Mesenchymal stem cell (in vitro differentiated cells and primary cell): ENCODE results near the gene FUT4.

Source experiments
- DNase-seq: peaks from one replicate; pipeline ENCODE4 v3.0.0-alpha.2; 2013
- H2AFZ ChIP-seq: one replicate; pipeline ENCODE4 v1.6.1; 2013; ENCODE audit warnings: low read depth, mild to moderate bottlenecking, control low read depth, inconsistent platforms, low read length, moderate library complexity
- H2AK5ac ChIP-seq: 2 replicates; pipeline ENCODE4 v1.6.1; 2013; ENCODE audit warnings: low read length, moderate library complexity, mild to moderate bottlenecking, inconsistent platforms; ENCODE audit not compliant: severe bottlenecking
- H2BK120ac ChIP-seq: one replicate; pipeline ENCODE4 v1.6.1; 2013; ENCODE audit warnings: low read depth, mild to moderate bottlenecking, inconsistent platforms, low read length, moderate library complexity
- H2BK12ac ChIP-seq, 2 experiments: one replicate each; pipeline ENCODE4 v1.6.1; 2013; ENCODE audit warnings: inconsistent platforms in 2 of 2, low read length in 2 of 2, mild to moderate bottlenecking in 2 of 2, moderate library complexity in 2 of 2, control low read depth in 1 of 2
- H2BK15ac ChIP-seq: one replicate; pipeline ENCODE4 v1.6.1; 2013; ENCODE audit warnings: mild to moderate bottlenecking, low read depth, inconsistent platforms; ENCODE audit not compliant: poor library complexity, severe bottlenecking
- H2BK5ac ChIP-seq: 2 replicates; pipeline ENCODE4 v1.6.1; 2013; ENCODE audit warnings: low read depth, mild to moderate bottlenecking, low read length, control low read depth, inconsistent platforms; ENCODE audit not compliant: poor library complexity, severe bottlenecking
- H3K14ac ChIP-seq, 2 experiments: one replicate each; pipeline ENCODE4 v1.6.1; 2013; ENCODE audit warnings: inconsistent platforms in 2 of 2, low read length in 2 of 2, control low read depth in 1 of 2, mild to moderate bottlenecking in 1 of 2, moderate library complexity in 1 of 2
- H3K18ac ChIP-seq, 2 experiments: one replicate each; pipeline ENCODE4 v1.6.1; 2013; ENCODE audit warnings: inconsistent platforms in 2 of 2, low read length in 2 of 2, control low read depth in 1 of 2, low read depth in 1 of 2, mild to moderate bottlenecking in 1 of 2
- H3K23ac ChIP-seq, 2 experiments: one replicate each; pipeline ENCODE4 v1.6.1; 2013; ENCODE audit warnings: inconsistent platforms in 2 of 2, low read length in 2 of 2, mild to moderate bottlenecking in 2 of 2, moderate library complexity in 2 of 2, control low read depth in 1 of 2
- H3K27ac ChIP-seq: 2 replicates; pipeline ENCODE4 v1.5.1; 2013; ENCODE audit warnings: mild to moderate bottlenecking, moderate library complexity, low read length, control low read depth, inconsistent platforms; ENCODE audit not compliant: poor library complexity, severe bottlenecking
- H3K27me3 ChIP-seq, 2 experiments: 2 replicates each; pipeline versions ENCODE4 v1.6.1 to v1.7.0; 2013; ENCODE audit warnings: low read length in 2 of 2, mild to moderate bottlenecking in 2 of 2, moderate library complexity in 2 of 2, control low read depth in 1 of 2, inconsistent platforms in 1 of 2; ENCODE audit not compliant: control insufficient read depth in 1 of 2, insufficient read depth in 1 of 2
- H3K36me3 ChIP-seq, 2 experiments: 2 replicates each; pipeline versions ENCODE4 v1.6.1 to v1.7.0; 2013; ENCODE audit warnings: low read length in 2 of 2, control low read depth in 1 of 2, inconsistent platforms in 1 of 2, low read depth in 1 of 2, mild to moderate bottlenecking in 1 of 2; ENCODE audit not compliant: insufficient read depth in 2 of 2, control insufficient read depth in 1 of 2
- H3K4ac ChIP-seq, 2 experiments: one replicate each; pipeline ENCODE4 v1.6.1; 2013; ENCODE audit warnings: inconsistent platforms in 2 of 2, low read length in 2 of 2, mild to moderate bottlenecking in 2 of 2, moderate library complexity in 2 of 2, control low read depth in 1 of 2, low read depth in 1 of 2
- H3K4me1 ChIP-seq: 2 replicates; pipeline ENCODE4 v1.6.1; 2013; ENCODE audit warnings: low read depth, low read length, control low read depth; ENCODE audit not compliant: control insufficient read depth, insufficient read depth
- H3K4me2 ChIP-seq: 2 replicates; pipeline ENCODE4 v1.6.1; 2013; ENCODE audit warnings: low read length, mild to moderate bottlenecking, inconsistent platforms; ENCODE audit not compliant: poor library complexity, severe bottlenecking
- H3K4me3 ChIP-seq, 2 experiments: 2 replicates each; pipeline versions ENCODE4 v1.5.1 to v1.7.0; 2013; ENCODE audit warnings: low read length in 2 of 2, mild to moderate bottlenecking in 2 of 2, control low read depth in 1 of 2, low read depth in 1 of 2; ENCODE audit not compliant: insufficient read depth in 1 of 2
- H3K79me1 ChIP-seq: replicated peaks from 2 replicates; pipeline ENCODE4 v1.6.1; 2013; ENCODE audit warnings: mild to moderate bottlenecking, control low read depth, low read length, inconsistent platforms; ENCODE audit not compliant: poor library complexity, severe bottlenecking
- H3K9ac ChIP-seq: 2 replicates; pipeline ENCODE4 v1.7.0; 2013; ENCODE audit warnings: mild to moderate bottlenecking, low read length, moderate library complexity
- H3K9me3 ChIP-seq: 2 replicates; pipeline ENCODE4 v1.7.0; 2013; ENCODE audit warnings: mild to moderate bottlenecking, low read length; ENCODE audit not compliant: control insufficient read depth
- H4K8ac ChIP-seq: one replicate; pipeline ENCODE4 v1.6.1; 2013; ENCODE audit warnings: inconsistent platforms, mild to moderate bottlenecking, low read length, moderate library complexity
- H4K91ac ChIP-seq: one replicate; pipeline ENCODE4 v1.6.1; 2013; ENCODE audit warnings: mild to moderate bottlenecking, low read length, inconsistent platforms
- whole genome bisulfite sequencing: methylation state at CpG from one replicate; pipeline ENCODE4 v1.1.7; 2013; ENCODE audit warnings: mixed read lengths; 5-methylcytosine and 5-hydroxymethylcytosine counted together

FUT4 gene

GRCh38 chr11:94518300-94518699, 25.4 kb upstream of the FUT4 start:
- Histone ChIP-seq H3K9me3 (no peaks in the 10 kb centered on the region), H3K18ac (no peak overlapping the region), H3K79me1 (no peaks in the 10 kb centered on the region), H3K4me2 (no peak overlapping the region), H2AFZ (no peak overlapping the region), H3K4me1 (peaks cover 2% of the 10 kb centered on the region), H3K36me3 (no peaks in the 10 kb centered on the region), H3K23ac (no peak overlapping the region), H4K8ac (no peak overlapping the region), H3K14ac (no peak overlapping the region), H3K4ac (no peak overlapping the region), H2AK5ac (no peak overlapping the region), H3K4me3 (no peak overlapping the region), H3K27ac (no peak overlapping the region), H2BK120ac (no peak overlapping the region), H3K9ac (no peak overlapping the region), H2BK15ac (no peak overlapping the region), H2BK5ac (no peak overlapping the region), H4K91ac (no peak overlapping the region), H2BK12ac (no peak overlapping the region), H3K27me3 (peaks cover 0 to 3% of the 10 kb centered on the region in 2 experiments)
- WGBS = 100% methylated on average over 1 of the region's 4 CpGs
- no peak for DNase-seq

DNA sequence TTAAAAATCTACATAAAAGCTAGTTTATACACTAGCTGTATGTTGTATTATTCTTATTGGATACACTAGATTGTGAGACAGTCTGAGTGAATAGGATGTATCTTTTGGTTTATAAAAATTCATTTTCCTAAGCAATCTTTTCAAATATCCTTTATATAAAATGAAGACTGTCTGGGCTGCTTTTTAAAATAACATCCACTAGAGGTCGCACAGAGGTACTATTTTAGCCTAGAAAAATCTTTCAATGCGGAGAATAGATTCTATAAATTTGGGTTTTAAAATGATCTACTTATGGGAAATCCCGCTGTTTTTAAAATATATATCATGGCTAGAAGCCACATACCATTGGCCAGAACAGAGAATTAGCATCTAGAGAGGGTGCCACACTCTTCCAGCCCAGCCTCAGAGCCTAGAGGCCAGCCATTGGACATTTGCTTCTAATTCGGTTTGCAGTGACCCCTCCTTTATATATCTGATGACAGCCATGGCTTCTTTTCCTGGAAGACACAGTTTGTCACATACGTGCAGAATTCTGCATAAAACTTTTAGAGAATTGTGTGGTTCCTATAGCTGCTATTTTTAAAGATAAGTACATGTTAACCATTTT, 24.1 kb upstream of the FUT4 start:
- Histone ChIP-seq H2AFZ (no peak overlapping the region), H2AK5ac (no peak overlapping the region), H2BK5ac (no peak overlapping the region), H3K23ac (no peak overlapping the region), H4K8ac (no peak overlapping the region), H3K9ac (peak overlapping the region; percentile 40), H3K4me2 (no peak overlapping the region), H3K27ac (no peak overlapping the region), H3K4ac (no peak overlapping the region), H4K91ac (no peak overlapping the region), H2BK12ac (no peak overlapping the region), H3K36me3 (no peaks in the 10 kb centered on the region), H3K18ac (no peak overlapping the region), H3K79me1 (no peaks in the 10 kb centered on the region), H3K14ac (no peak overlapping the region), H3K27me3 (peaks cover 0 to 3% of the 10 kb centered on the region in 2 experiments), H3K4me1 (no peaks in the 10 kb centered on the region), H2BK120ac (no peak overlapping the region), H3K9me3 (no peaks in the 10 kb centered on the region), H3K4me3 (no peak overlapping the region), H2BK15ac (no peak overlapping the region)
- DNase-seq = peak; percentile 43
- 0% methylated on average over 1 of the region's 5 CpGs for WGBS

DNA sequence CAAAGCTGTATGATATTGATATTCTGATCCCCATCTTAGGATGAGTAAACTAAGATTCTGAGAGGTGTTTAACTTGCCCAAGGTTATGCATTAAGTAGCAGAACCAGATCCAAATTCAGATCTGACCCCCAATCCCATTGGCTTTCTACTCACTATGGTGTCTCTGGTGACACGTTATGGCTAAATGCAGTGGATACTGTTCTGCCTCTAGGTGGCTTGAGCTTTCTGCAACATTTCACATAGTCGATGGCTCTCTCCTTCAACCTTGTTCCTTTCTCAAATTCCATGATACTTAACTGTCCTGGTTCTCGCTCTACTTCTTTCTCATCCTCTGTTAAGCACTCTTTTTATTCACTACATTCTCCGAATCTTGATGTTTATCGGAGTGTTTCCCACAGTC, 22.0 kb upstream of the FUT4 start:
- Histone ChIP-seq H3K36me3 (no peaks in the 10 kb centered on the region), H3K23ac (no peak overlapping the region)
- WGBS = 59% methylated on average over 4 of the region's 5 CpGs

DNA sequence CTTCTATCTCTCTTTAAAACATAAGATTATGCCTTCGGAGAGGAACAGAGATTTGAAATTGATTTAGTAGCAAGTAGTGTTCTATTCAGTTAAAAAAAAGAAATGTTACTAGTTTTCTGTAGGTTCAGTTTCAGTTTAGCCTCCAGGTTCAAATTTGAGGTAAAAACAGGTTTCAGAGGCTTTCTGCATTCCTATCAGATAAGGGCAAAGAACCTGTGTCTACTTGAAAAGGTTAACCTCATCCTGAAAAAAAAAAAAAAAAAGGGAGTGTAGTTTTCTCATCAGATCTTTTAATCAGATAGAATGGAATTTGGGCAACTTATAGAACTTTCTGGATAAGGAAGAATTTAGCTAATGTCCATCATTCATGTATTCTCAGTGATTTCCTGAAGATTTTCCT, 19.4 kb upstream of the FUT4 start:
- no peak overlapping the region for H4K8ac ChIP-seq
- no peaks in the 10 kb centered on the region for H3K36me3 ChIP-seq
- no peak overlapping the region for H3K27ac ChIP-seq
- no peaks in the 10 kb centered on the region for H3K4me1 ChIP-seq
- H3K4me3 ChIP-seq = no peak overlapping the region
- H2BK15ac ChIP-seq = no peak overlapping the region
- no peak overlapping the region for H2AK5ac ChIP-seq
- H2BK120ac ChIP-seq = no peak overlapping the region
- no peak overlapping the region for H4K91ac ChIP-seq
- no peaks in the 10 kb centered on the region for H3K9me3 ChIP-seq
- H3K23ac ChIP-seq = no peak overlapping the region
- no peaks in the 10 kb centered on the region for H3K79me1 ChIP-seq
- no peak overlapping the region for H3K4ac ChIP-seq
- no peak overlapping the region for H2AFZ ChIP-seq
- WGBS = 100% methylated on average over 1 of the region's 1 CpG
- no peak overlapping the region for H3K9ac ChIP-seq
- H3K27me3 ChIP-seq = no peaks in the 10 kb centered on the region
- H2BK5ac ChIP-seq = no peak overlapping the region
- no peak overlapping the region for H3K4me2 ChIP-seq
- H3K14ac ChIP-seq = no peak overlapping the region
- no peak overlapping the region for H2BK12ac ChIP-seq
- no peak overlapping the region for H3K18ac ChIP-seq
- DNase-seq = no peak

More for the DNA sequence above, 22.0 kb upstream of the FUT4 start:
- Histone ChIP-seq H2BK5ac (no peak overlapping the region), H3K4ac (no peak overlapping the region), H2AFZ (no peak overlapping the region), H3K4me1 (no peaks in the 10 kb centered on the region), H3K27ac (no peak overlapping the region), H3K4me2 (no peak overlapping the region), H2BK12ac (no peak overlapping the region), H3K9ac (no peak overlapping the region), H2BK15ac (no peak overlapping the region), H3K4me3 (no peak overlapping the region), H3K14ac (no peak overlapping the region), H3K79me1 (no peaks in the 10 kb centered on the region), H3K18ac (no peak overlapping the region), H3K27me3 (no peaks in the 10 kb centered on the region), H4K91ac (no peak overlapping the region), H2BK120ac (no peak overlapping the region), H4K8ac (no peak overlapping the region), H3K9me3 (no peaks in the 10 kb centered on the region), H2AK5ac (no peak overlapping the region)
- no peak for DNase-seq
